ENCODE measurements around the gene STRN.

- TF ChIP-seq POLR2A (IDR thresholded peaks at IDR 0.05) (no peak), CTCF (IDR thresholded peaks at IDR 0.05) (no peak)
Observed at GRCh38 chr2:36809069-36809445, 157.3 kb downstream of the STRN start.

Data from esophagus squamous epithelium (tissue), 4 donors.